ENCODE data around the gene ANAPC5.

Gene ANAPC5

DNA sequence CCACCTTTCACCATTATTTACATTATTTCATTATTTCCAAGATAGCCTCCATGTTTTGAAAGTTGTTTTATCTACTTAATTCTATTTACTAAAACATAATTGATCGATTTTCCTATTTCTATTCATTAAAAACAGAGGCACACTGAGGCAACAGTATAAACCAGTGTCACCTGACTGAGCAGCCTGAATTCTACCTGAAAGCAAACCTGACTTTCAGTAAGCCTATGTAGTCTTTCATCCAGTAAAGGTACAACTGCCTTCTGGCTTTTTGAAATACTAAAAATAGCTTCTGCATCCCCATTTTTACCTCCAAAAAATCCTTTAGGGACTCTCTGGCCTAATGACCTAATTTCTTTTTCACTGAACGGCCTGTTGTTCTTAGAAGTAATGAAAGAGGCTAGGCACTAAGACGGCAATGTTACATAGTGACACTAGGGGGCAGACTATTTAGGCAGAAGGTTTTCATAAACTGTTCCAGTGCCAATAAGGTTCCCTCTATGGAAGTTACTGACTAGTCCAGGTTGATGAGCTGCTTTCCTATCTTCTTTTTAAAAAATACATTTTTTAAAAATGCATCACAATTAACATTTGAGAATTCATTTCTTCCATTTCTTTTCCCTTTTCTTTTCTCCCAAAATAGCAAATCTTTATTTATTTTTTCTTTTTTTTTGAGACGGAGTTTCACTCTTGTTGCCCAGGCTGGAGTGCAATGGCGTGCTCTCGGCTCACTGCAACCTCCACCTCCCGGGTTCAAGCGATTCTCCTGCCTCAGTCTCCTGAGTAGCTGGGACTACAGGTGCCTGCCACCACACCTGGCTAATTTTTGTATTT, 17.5 kb downstream of the ANAPC5 start:
- peaks cover 81% of the 10 kb centered on the region for H3K36me3 ChIP-seq (ENCODE audit: control insufficient read depth, insufficient read depth, low read length)
- H3K4me1 ChIP-seq (ENCODE audit: control insufficient read depth, insufficient read depth, low read length, poor library complexity, severe bottlenecking) = no peaks in the 10 kb centered on the region
- no peaks in the 10 kb centered on the region for H3K9me3 ChIP-seq (ENCODE audit: control insufficient read depth, low read length)
- H3K27ac ChIP-seq (ENCODE audit: low read depth, low read length, severe bottlenecking) = no peak overlapping the region
- no peak overlapping the region for H3K4me3 ChIP-seq (ENCODE audit: extremely low read depth, insufficient read depth, low read length, poor library complexity, severe bottlenecking)
- 66 to 67% methylated on average over 3 to 8 of the region's 8 CpGs for WGBS, 2 experiments (ENCODE audit: insufficient coverage in 2 of 2)

GRCh38 chr12:121333747-121334146, 18.5 kb downstream of the ANAPC5 start:
- H3K36me3 ChIP-seq (ENCODE audit: control insufficient read depth, insufficient read depth, low read length) = peaks cover 79% of the 10 kb centered on the region
- WGBS, 2 experiments (ENCODE audit: insufficient coverage in 2 of 2) = 86 to 100% methylated on average over 1 of the region's 1 CpG

DNA sequence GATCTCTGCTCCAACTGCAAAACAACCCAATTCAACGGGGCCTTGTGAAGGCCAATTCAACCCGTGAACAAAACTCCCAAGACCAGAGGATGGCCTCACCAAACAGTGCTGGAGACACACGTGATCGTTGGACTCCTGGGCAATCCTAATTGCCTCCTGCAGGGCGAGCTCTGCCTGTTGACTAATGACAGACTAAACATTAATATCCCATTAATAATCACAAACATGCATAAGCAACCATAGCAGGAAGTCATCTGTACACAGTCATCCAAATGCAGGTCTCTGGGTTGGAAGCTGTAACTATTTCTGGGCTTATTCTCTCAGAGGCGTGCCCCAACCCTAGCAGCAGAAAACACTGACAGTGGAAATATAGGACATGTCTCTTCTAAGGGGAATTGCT, 21.0 kb downstream of the ANAPC5 start:
- Histone ChIP-seq H3K9me3 (ENCODE audit: control insufficient read depth, low read length) (no peaks in the 10 kb centered on the region), H3K27ac (ENCODE audit: low read depth, low read length, severe bottlenecking) (no peak overlapping the region), H3K36me3 (ENCODE audit: control insufficient read depth, insufficient read depth, low read length) (peaks cover 91% of the 10 kb centered on the region), H3K4me1 (ENCODE audit: control insufficient read depth, insufficient read depth, low read length, poor library complexity, severe bottlenecking) (no peaks in the 10 kb centered on the region), H3K4me3 (ENCODE audit: extremely low read depth, insufficient read depth, low read length, poor library complexity, severe bottlenecking) (no peak overlapping the region)
- WGBS, 2 experiments (ENCODE audit: insufficient coverage in 2 of 2) = 90 to 100% methylated on average over 4 to 6 of the region's 6 CpGs

More at GRCh38 chr12:121333747-121334146, 18.5 kb downstream of the ANAPC5 start:
- Histone ChIP-seq H3K4me3 (ENCODE audit: extremely low read depth, insufficient read depth, low read length, poor library complexity, severe bottlenecking) (no peak overlapping the region), H3K27ac (ENCODE audit: low read depth, low read length, severe bottlenecking) (no peak overlapping the region), H3K4me1 (ENCODE audit: control insufficient read depth, insufficient read depth, low read length, poor library complexity, severe bottlenecking) (no peaks in the 10 kb centered on the region), H3K9me3 (ENCODE audit: control insufficient read depth, low read length) (no peaks in the 10 kb centered on the region)

GRCh38 chr12:121330692-121331091, 21.5 kb downstream of the ANAPC5 start:
- Histone ChIP-seq H3K36me3 (ENCODE audit: control insufficient read depth, insufficient read depth, low read length) (peaks cover 95% of the 10 kb centered on the region), H3K4me1 (ENCODE audit: control insufficient read depth, insufficient read depth, low read length, poor library complexity, severe bottlenecking) (no peaks in the 10 kb centered on the region), H3K9me3 (ENCODE audit: control insufficient read depth, low read length) (no peaks in the 10 kb centered on the region), H3K27ac (ENCODE audit: low read depth, low read length, severe bottlenecking) (no peak overlapping the region), H3K4me3 (ENCODE audit: extremely low read depth, insufficient read depth, low read length, poor library complexity, severe bottlenecking) (no peak overlapping the region)

GRCh38 chr12:121330195-121330594, 22.0 kb downstream of the ANAPC5 start:
- Histone ChIP-seq H3K9me3 (ENCODE audit: control insufficient read depth, low read length) (no peaks in the 10 kb centered on the region), H3K36me3 (ENCODE audit: control insufficient read depth, insufficient read depth, low read length) (peaks cover 90% of the 10 kb centered on the region), H3K4me3 (ENCODE audit: extremely low read depth, insufficient read depth, low read length, poor library complexity, severe bottlenecking) (no peak overlapping the region), H3K27ac (ENCODE audit: low read depth, low read length, severe bottlenecking) (no peak overlapping the region), H3K4me1 (ENCODE audit: control insufficient read depth, insufficient read depth, low read length, poor library complexity, severe bottlenecking) (no peaks in the 10 kb centered on the region)
- 93% methylated on average over 3 of the region's 4 CpGs; no CpG with 5 or more reads in 1 of the 2 experiments for WGBS, 2 experiments (ENCODE audit: insufficient coverage in 2 of 2)

- 93 to 97% methylated on average over 3 of the region's 4 CpGs for WGBS, 2 experiments (ENCODE audit: insufficient coverage in 2 of 2)
- Histone ChIP-seq H3K9me3 (ENCODE audit: control insufficient read depth, low read length) (no peaks in the 10 kb centered on the region), H3K4me1 (ENCODE audit: control insufficient read depth, insufficient read depth, low read length, poor library complexity, severe bottlenecking) (no peaks in the 10 kb centered on the region), H3K36me3 (ENCODE audit: control insufficient read depth, insufficient read depth, low read length) (peaks cover 91% of the 10 kb centered on the region), H3K27ac (ENCODE audit: low read depth, low read length, severe bottlenecking) (no peak overlapping the region), H3K4me3 (ENCODE audit: extremely low read depth, insufficient read depth, low read length, poor library complexity, severe bottlenecking) (no peak overlapping the region)
These were observed 23.6 kb downstream of the ANAPC5 start for GRCh38 chr12:121328620-121329019.

DNA sequence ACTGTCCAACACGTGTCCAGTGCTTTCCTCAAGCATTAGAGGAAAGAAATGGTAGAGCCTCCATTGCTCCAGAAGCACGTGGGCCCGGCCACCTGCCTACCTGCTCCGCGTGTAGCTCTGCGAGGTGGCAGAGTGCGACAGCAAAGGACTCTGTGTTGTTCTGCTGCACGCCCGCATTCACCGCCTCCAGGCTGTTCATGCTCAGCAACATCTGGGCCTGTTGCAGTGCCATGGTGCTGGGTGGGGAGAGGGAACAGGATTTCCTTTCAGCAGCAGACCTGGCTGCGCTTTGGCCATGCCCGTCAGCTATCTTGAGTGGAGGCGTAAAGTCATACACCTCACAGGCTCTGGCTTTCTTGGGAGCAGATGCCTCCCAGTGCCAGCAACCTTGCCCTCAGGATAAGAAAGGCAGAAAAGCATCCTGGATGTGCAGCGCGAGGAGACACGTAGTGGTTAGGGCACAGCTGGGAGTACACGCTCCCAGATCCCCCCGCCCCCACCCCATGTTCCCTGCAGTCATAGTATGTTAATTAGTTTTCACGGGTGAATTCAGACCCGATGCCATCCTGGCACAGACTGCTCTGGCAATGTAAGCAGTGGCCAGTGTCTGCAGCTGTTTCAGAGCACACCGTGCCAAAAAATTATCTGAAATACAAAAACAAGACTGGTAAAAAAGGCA, 25.1 kb downstream of the ANAPC5 start:
- Histone ChIP-seq H3K9me3 (ENCODE audit: control insufficient read depth, low read length) (no peaks in the 10 kb centered on the region), H3K27ac (ENCODE audit: low read depth, low read length, severe bottlenecking) (no peak overlapping the region), H3K36me3 (ENCODE audit: control insufficient read depth, insufficient read depth, low read length) (peaks cover 89% of the 10 kb centered on the region), H3K4me3 (ENCODE audit: extremely low read depth, insufficient read depth, low read length, poor library complexity, severe bottlenecking) (no peak overlapping the region), H3K4me1 (ENCODE audit: control insufficient read depth, insufficient read depth, low read length, poor library complexity, severe bottlenecking) (no peaks in the 10 kb centered on the region)
- 97% methylated on average over 20 of the region's 21 CpGs for WGBS, 2 experiments (ENCODE audit: insufficient coverage in 2 of 2)

DNA sequence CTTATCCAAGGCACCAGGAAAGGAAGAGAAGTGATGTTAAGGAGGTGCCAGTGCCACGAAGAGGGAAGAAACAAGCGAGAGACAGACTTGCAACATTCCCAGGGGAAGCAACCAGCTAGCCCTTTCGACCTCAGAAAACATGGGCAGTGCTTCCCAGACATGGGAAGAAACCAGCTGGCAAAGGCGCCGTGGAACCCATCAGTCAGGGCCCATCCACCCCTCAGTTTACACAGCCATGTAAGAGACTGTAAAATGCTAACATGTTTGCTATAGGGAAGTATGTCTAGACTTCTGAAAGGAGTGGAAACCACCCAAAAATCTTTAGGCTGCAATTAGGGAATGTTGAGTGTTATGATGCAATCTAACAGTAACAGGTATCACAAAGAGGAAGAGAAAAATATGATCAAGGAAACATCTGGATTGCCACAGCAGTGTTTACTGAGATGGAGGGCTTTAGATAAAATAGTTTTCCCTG, 26.3 kb downstream of the ANAPC5 start:
- Histone ChIP-seq H3K36me3 (ENCODE audit: control insufficient read depth, insufficient read depth, low read length) (peaks cover 83% of the 10 kb centered on the region), H3K4me1 (ENCODE audit: control insufficient read depth, insufficient read depth, low read length, poor library complexity, severe bottlenecking) (no peaks in the 10 kb centered on the region), H3K9me3 (ENCODE audit: control insufficient read depth, low read length) (no peaks in the 10 kb centered on the region), H3K4me3 (ENCODE audit: extremely low read depth, insufficient read depth, low read length, poor library complexity, severe bottlenecking) (no peak overlapping the region), H3K27ac (ENCODE audit: low read depth, low read length, severe bottlenecking) (no peak overlapping the region)
- 90 to 94% methylated on average over 2 to 3 of the region's 5 CpGs for WGBS, 2 experiments (ENCODE audit: insufficient coverage in 2 of 2)

GRCh38 chr12:121323908-121324307, 28.3 kb downstream of the ANAPC5 start:
- Histone ChIP-seq H3K27ac (ENCODE audit: low read depth, low read length, severe bottlenecking) (no peak overlapping the region), H3K4me3 (ENCODE audit: extremely low read depth, insufficient read depth, low read length, poor library complexity, severe bottlenecking) (no peak overlapping the region), H3K9me3 (ENCODE audit: control insufficient read depth, low read length) (no peaks in the 10 kb centered on the region), H3K36me3 (ENCODE audit: control insufficient read depth, insufficient read depth, low read length) (peaks cover 72% of the 10 kb centered on the region), H3K4me1 (ENCODE audit: control insufficient read depth, insufficient read depth, low read length, poor library complexity, severe bottlenecking) (no peaks in the 10 kb centered on the region)
- no CpG with 5 or more reads among the region's 3 CpGs for WGBS, 2 experiments (ENCODE audit: insufficient coverage in 2 of 2)

DNA sequence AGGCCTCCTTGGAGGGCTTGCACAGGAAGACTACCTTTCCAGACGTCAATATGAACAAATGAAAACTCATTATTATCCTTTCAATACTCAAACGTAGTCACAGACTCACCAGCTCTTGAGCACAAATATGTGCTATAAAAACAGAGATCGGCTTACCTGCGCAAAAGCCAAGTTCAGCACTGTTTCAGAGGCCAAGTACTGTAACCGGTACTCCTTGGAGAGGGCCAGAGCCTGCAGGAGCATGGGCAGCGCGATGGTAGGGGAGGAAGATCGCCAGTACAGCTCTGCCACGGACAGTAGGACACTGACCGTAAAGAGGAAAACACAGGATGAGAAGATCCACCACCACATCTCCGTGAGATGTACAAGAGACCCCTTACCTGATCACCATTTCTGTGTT, 34.1 kb downstream of the ANAPC5 start:
- Histone ChIP-seq H3K4me3 (ENCODE audit: extremely low read depth, insufficient read depth, low read length, poor library complexity, severe bottlenecking) (no peak overlapping the region), H3K36me3 (ENCODE audit: control insufficient read depth, insufficient read depth, low read length) (peaks cover 49% of the 10 kb centered on the region), H3K4me1 (ENCODE audit: control insufficient read depth, insufficient read depth, low read length, poor library complexity, severe bottlenecking) (no peaks in the 10 kb centered on the region), H3K27ac (ENCODE audit: low read depth, low read length, severe bottlenecking) (no peak overlapping the region), H3K9me3 (ENCODE audit: control insufficient read depth, low read length) (no peaks in the 10 kb centered on the region)
- WGBS, 2 experiments (ENCODE audit: insufficient coverage in 2 of 2) = 94 to 98% methylated on average over 7 to 8 of the region's 11 CpGs

DNA sequence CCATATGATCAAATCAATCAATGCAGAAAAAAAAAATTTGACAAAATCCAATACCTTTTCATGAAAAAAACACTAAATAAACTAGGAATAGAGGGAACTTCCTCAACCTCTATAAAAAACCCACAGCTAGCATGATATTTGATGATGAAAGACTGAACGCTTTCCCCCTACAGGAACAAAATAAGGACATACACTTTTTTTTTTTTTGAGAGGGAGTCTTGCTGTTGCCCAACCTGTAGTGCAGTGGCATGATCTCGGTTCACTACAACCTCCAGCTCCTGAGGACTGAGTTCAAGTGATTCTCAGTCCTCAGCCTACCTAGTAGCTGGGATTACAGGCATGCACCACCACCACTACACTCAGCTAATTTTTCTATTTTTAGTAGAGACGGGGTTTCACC, 37.8 kb downstream of the ANAPC5 start:
- WGBS, 2 experiments (ENCODE audit: insufficient coverage in 2 of 2) = 100% methylated on average over 2 of the region's 3 CpGs
- H3K4me1 ChIP-seq (ENCODE audit: control insufficient read depth, insufficient read depth, low read length, poor library complexity, severe bottlenecking) = no peaks in the 10 kb centered on the region
- H3K36me3 ChIP-seq (ENCODE audit: control insufficient read depth, insufficient read depth, low read length) = peaks cover 60% of the 10 kb centered on the region
- H3K27ac ChIP-seq (ENCODE audit: low read depth, low read length, severe bottlenecking) = no peak overlapping the region
- no peaks in the 10 kb centered on the region for H3K9me3 ChIP-seq (ENCODE audit: control insufficient read depth, low read length)
- no peak overlapping the region for H3K4me3 ChIP-seq (ENCODE audit: extremely low read depth, insufficient read depth, low read length, poor library complexity, severe bottlenecking)
